Peyer's patch (tissue), 4 donors: ENCODE measurements around the gene RRP12. TPM values are rescaled to one million over a fixed set of nuclear protein-coding genes. Genes with fewer than 3 reads are reported as not detected.

ENCODE experiments used
- DNase-seq, 3 donors: peaks; one replicate each; pipeline ENCODE4 v3.0.0-alpha.2; 2017 to 2019
- H3K27ac ChIP-seq, 4 donors: fragments of 200-600 bp; sonication (generic); one replicate each; pipeline ENCODE4 v1.5.1; 2016 to 2019
- H3K27me3 ChIP-seq, 2 donors: fragments of 200-600 bp; sonication (generic); one replicate each; pipeline ENCODE4 v1.5.1; 2019
- H3K36me3 ChIP-seq, 3 donors: fragments of 200-600 bp; sonication (generic); one replicate each; pipeline ENCODE4 v1.5.1; 2016 to 2019
- H3K4me1 ChIP-seq, 4 donors: fragments of 200-600 bp; sonication (generic); one replicate each; pipeline ENCODE4 v1.5.1; 2016 to 2019
- H3K4me3 ChIP-seq, 4 donors: fragments of 200-600 bp; sonication (generic); 1 replicate in 3 of 4; 2 replicates in 1 of 4; pipeline ENCODE4 v1.5.1; 2016 to 2019; ENCODE audit warnings: mild to moderate bottlenecking in 1 of 4
- H3K9me3 ChIP-seq, 4 donors: fragments of 200-600 bp; sonication (generic); one replicate each; pipeline ENCODE4 v1.5.1; 2016 to 2019; ENCODE audit warnings: mild to moderate bottlenecking in 1 of 4
- POLR2A ChIP-seq, 2 donors: fragments of 450-650 bp; IDR thresholded peaks; one replicate each; pipeline ENCODE4 v1.5.1; 2017; ENCODE audit warnings: antibody characterized with exemption in 2 of 2, mild to moderate bottlenecking in 2 of 2, moderate library complexity in 2 of 2
- total RNA-seq, 4 donors: library from RNA; depleted of rRNA; stranded (reverse); fragments of >200 nt; gene quantifications; one replicate each; pipeline ENCODE4 v1.1.0, GENCODE V29; 2016
- TF ChIP-seq, protein P1 (sequence below), 6 experiments: fragments of 450-650 bp in 4 of 6; fragments of 200-600 bp in 2 of 6; sonication (generic) in 1 of 6; IDR thresholded peaks; one replicate each; pipeline ENCODE4 v1.5.1; 2017 to 2019; ENCODE audit warnings: antibody characterized with exemption in 6 of 6, mild to moderate bottlenecking in 3 of 6, moderate library complexity in 1 of 6

RRP12 gene
- total RNA-seq, 4 donors from 2014 or later: 9.1 to 42.9 (median 22.5) TPM

DNA sequence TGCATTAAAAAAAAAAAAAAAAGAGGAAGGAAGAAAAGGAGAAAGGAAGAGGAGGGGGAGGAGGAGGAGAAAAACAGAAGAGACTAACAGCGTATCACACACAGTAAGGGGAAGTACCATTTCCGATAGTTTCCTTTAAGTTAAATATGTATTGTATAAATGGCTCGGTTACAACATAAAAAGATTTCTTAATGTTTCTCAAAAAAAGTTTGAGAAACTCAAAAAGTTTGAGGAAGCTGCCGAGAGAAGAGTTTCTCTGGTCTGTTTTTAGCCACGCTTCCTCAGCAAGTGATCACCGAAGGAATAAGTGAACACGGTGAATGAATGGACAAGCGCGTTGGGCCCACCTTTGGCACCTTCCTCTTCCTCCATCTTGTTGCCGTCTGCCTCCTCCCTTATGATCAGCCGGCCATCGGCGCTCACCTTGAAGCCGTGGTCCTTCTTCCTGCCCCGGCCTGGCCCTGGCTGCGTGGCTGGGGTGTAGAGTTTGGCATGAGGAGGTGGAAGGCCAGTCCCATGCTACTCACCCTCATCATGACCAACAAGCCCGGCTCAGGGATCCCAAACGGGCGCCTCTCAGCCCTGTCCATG is 35.3 kb downstream of the RRP12 start:
- Histone ChIP-seq H3K9me3 (no peaks in the 10 kb centered on the region), H3K27me3 (no peaks in the 10 kb centered on the region), H3K4me1 (peaks cover 0 to 4% (median 0%) of the 10 kb centered on the region in 4 donors), H3K36me3 (peaks cover 0 to 26% (median 0%) of the 10 kb centered on the region in 3 donors), H3K27ac (peak overlapping the region; percentile 26 to 68 (median 55)), H3K4me3 (no peak overlapping the region)
- no peak for TF ChIP-seq POLR2A (IDR thresholded peaks at IDR 0.05)
- TF ChIP-seq, protein P1, sequence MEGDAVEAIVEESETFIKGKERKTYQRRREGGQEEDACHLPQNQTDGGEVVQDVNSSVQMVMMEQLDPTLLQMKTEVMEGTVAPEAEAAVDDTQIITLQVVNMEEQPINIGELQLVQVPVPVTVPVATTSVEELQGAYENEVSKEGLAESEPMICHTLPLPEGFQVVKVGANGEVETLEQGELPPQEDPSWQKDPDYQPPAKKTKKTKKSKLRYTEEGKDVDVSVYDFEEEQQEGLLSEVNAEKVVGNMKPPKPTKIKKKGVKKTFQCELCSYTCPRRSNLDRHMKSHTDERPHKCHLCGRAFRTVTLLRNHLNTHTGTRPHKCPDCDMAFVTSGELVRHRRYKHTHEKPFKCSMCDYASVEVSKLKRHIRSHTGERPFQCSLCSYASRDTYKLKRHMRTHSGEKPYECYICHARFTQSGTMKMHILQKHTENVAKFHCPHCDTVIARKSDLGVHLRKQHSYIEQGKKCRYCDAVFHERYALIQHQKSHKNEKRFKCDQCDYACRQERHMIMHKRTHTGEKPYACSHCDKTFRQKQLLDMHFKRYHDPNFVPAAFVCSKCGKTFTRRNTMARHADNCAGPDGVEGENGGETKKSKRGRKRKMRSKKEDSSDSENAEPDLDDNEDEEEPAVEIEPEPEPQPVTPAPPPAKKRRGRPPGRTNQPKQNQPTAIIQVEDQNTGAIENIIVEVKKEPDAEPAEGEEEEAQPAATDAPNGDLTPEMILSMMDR (IDR thresholded peaks at IDR 0.05): no peak
- no peak for DNase-seq

DNA sequence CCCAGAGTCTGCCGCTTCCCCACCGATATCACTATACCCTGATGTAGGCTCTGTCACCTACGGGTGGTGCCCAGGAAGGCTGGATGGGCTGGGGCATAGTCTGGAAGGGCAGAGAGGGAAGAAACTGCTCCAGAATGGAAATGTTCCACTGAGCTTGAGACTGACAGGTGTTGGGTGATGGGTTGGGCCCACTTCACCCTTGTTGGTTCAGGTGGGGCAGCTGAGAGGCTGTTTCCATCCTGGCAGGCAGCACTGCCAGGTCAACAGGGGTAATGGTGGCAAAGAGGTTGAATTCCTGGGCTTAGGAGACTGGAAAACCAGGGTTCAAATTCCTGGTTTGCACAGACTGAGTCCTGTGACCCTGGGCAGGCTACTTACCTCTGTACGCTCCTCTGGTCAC is 38.1 kb downstream of the RRP12 start:
- H3K4me1 ChIP-seq: peaks cover 0 to 4% (median 0%) of the 10 kb centered on the region in 4 donors
- no peak overlapping the region for H3K4me3 ChIP-seq
- TF ChIP-seq, protein P1 (IDR thresholded peaks at IDR 0.05): no peak
- no peak for TF ChIP-seq POLR2A (IDR thresholded peaks at IDR 0.05)
- no peaks in the 10 kb centered on the region for H3K9me3 ChIP-seq
- no peaks in the 10 kb centered on the region for H3K27me3 ChIP-seq
- H3K27ac ChIP-seq: no peak overlapping the region
- H3K36me3 ChIP-seq: peaks cover 0 to 23% (median 0%) of the 10 kb centered on the region in 3 donors
- no peak for DNase-seq

DNA sequence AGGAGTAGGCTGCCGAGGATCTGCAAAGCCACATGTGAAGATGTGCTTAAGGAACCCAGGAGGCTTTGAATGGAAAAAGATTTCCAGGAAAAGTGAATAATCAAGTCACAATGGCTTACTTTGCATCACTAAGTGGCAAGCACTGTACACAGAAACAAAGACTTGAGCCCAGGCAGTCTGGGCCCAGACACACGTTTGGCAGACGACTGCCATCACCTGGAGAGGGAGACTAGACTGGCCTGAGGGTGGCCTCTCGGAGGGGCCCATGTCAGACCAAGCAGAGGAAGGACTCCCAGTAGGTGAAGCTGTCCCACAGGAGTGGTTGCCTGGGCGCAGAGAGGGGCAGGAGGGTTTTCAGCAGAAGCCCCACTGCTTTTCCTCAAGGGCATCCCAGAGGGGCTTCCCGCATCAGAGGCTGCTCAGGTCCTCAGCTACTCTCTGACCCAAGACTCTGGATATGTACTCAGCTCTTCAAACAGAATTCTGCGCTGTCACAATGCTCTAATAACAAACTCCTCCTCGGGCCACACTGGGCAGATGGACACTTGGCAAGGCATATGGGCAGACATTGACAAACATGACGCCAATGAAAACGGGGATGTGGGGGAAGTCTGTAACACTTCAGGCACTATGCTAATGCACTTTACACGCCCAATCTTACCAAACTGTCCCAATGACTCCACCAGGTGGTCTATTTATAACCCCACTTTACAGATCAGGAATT is 38.7 kb downstream of the RRP12 start:
- no peaks in the 10 kb centered on the region for H3K9me3 ChIP-seq
- no peak overlapping the region for H3K27ac ChIP-seq
- TF ChIP-seq POLR2A (IDR thresholded peaks at IDR 0.05): no peak
- TF ChIP-seq, protein P1 (IDR thresholded peaks at IDR 0.05): no peak
- no peak for DNase-seq
- no peaks in the 10 kb centered on the region for H3K27me3 ChIP-seq
- no peak overlapping the region for H3K4me3 ChIP-seq
- peaks cover 0 to 4% (median 0%) of the 10 kb centered on the region in 4 donors for H3K4me1 ChIP-seq
- peaks cover 0 to 23% (median 0%) of the 10 kb centered on the region in 3 donors for H3K36me3 ChIP-seq

DNA sequence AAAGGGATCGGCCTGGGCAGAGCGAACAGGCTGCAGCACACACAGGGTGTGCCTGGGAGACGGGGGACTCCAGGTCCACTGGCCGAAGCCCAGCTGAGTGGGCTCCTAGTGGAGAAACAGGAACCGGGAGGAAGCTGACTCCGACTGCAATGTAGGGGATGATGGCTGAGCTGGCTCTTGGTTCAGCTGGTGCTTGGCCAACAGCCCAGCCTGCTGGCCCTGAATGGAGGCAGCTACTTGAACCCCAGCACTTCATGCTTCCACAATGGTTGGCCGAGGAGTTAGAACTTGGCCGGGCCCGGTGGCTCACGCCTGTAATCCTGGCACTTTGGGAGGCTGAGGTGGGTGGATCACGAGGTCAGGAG is 39.6 kb downstream of the RRP12 start:
- TF ChIP-seq, protein P1 (IDR thresholded peaks at IDR 0.05): no peak
- no peak for TF ChIP-seq POLR2A (IDR thresholded peaks at IDR 0.05)
- Histone ChIP-seq H3K4me3 (no peak overlapping the region), H3K27ac (no peak overlapping the region), H3K4me1 (peaks cover 0 to 6% (median 2%) of the 10 kb centered on the region in 4 donors), H3K9me3 (no peaks in the 10 kb centered on the region), H3K27me3 (no peaks in the 10 kb centered on the region), H3K36me3 (peaks cover 0 to 14% (median 0%) of the 10 kb centered on the region in 3 donors)
- DNase-seq: no peak

DNA sequence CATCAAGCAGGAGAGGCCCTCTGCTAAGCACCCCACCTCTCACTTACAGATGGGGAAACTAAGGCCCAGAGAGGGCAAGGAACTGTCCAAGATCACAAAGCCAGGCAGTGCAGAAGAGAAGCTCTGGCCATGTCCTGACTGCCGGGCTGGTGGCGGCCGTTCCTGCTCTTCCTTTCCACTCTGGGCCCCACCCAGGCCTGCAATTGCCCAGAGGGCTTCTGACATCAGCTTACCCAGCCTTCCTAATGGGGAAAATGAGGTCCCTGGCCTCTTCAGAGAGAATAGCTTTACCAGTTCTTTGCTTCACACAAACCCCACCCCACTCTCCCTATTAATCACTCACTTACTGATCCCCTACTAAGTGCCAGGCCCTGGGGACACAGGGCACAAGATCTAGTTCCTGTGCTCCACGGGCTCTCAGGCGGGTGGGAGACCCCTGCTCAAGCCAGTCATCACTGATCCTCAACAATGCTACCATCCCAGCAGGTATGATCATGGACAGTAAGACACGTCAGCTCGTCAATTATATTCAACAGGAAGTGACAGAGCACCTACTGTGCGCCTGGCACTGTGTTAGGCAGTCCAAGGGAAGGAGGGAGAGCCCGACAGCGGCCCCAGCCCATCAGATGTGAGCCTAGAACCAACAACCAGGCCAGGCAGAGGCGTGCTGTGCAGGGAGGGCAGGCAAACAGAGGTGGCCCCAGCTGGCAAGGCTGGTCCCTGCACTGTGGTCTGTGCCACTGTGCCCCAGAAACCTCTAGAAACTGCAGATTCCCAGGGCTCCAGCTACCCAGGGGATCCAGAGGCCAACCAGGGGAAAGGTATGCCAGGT is 40.2 kb downstream of the RRP12 start:
- DNase-seq: no peak
- no peak overlapping the region for H3K4me3 ChIP-seq
- peaks cover 0 to 12% (median under 1%) of the 10 kb centered on the region in 4 donors for H3K4me1 ChIP-seq
- no peaks in the 10 kb centered on the region for H3K9me3 ChIP-seq
- no peaks in the 10 kb centered on the region for H3K27me3 ChIP-seq
- peaks cover 0 to 9% (median 0%) of the 10 kb centered on the region in 3 donors for H3K36me3 ChIP-seq
- no peak overlapping the region for H3K27ac ChIP-seq
- no peak for TF ChIP-seq POLR2A (IDR thresholded peaks at IDR 0.05)
- TF ChIP-seq, protein P1 (IDR thresholded peaks at IDR 0.05): no peak
